Measurements from ENCODE around the gene DYRK1B. TPM values are rescaled to one million over a fixed set of nuclear protein-coding genes. Genes with fewer than 3 reads are reported as not detected.

Gene DYRK1B
- polyA plus RNA-seq, 1 of the 3 experiments (the other 2 are of a cell fraction) = 17.2 TPM

DNA sequence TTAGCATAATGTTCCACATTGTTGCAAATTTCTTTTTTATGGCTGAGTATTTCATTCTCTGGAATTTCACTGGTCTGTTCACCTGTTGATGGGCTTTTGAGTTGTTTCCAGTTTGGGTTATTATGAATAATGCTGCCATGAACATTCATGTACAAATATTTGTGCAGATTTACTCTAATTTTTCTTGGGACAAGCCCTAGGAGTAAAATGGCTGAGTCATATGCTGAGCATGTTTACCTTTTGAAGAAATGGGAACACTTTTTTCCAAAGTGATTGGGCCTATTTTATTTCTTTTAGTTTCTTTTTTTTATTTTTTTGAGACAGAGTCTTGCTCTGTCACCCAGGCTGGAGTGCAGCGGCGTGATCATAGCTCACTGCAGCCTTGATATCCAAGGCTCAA lies 16.9 kb upstream of the DYRK1B start:
- no peaks in the 10 kb centered on the region for H3K9me2 ChIP-seq
- DNase-seq = no peak
- H3K9me3 ChIP-seq = no peaks in the 10 kb centered on the region
- no peaks in the 10 kb centered on the region for H3F3A ChIP-seq (replicated peaks; ENCODE audit: insufficient read depth)
- H3K79me2 ChIP-seq (ENCODE audit: insufficient read depth) = peaks cover 3% of the 10 kb centered on the region
- ChIA-PET CTCF (no interaction called here), POLR2A (no interaction called here)
- no peaks in the 10 kb centered on the region for H3K36me3 ChIP-seq (replicated peaks in 1 of 2; ENCODE audit: control insufficient read depth in 1 of 2, insufficient read depth in 2 of 2, low read length in 1 of 2)
- H3K9ac ChIP-seq = no peak overlapping the region
- peaks cover 9% of the 10 kb centered on the region; the same call in 1 of the 2 replicates for H3K27me3 ChIP-seq (ENCODE audit: insufficient read depth)
- H3K4me2 ChIP-seq = no peak overlapping the region
- no peak overlapping the region for H2AFZ ChIP-seq (ENCODE audit: low read depth)
- no peak for TF ChIP-seq FOSL2 (IDR thresholded peaks at IDR 0.05; ENCODE audit: borderline replicate concordance, low read depth)
- TF ChIP-seq FOXJ3 (CRISPR knock-in tag; IDR thresholded peaks at IDR 0.05) = no peak
- no peak for TF ChIP-seq SIN3A (IDR thresholded peaks at IDR 0.05; ENCODE audit: borderline replicate concordance, low read depth, low read length)
- TF ChIP-seq POLR2AphosphoS5 (IDR thresholded peaks at IDR 0.05; ENCODE audit: low read depth, low read length) = no peak
- TF ChIP-seq EP300 (IDR thresholded peaks at IDR 0.05; ENCODE audit: borderline replicate concordance in 1 of 2, low read depth in 1 of 2, low read length in 1 of 2) = no peak
- TF ChIP-seq GABPA (IDR thresholded peaks at IDR 0.05; ENCODE audit: low read depth) = no peak
- no peak for TF ChIP-seq RFX5 (IDR thresholded peaks at IDR 0.05; ENCODE audit: low read length)
- TF ChIP-seq, protein P1, sequence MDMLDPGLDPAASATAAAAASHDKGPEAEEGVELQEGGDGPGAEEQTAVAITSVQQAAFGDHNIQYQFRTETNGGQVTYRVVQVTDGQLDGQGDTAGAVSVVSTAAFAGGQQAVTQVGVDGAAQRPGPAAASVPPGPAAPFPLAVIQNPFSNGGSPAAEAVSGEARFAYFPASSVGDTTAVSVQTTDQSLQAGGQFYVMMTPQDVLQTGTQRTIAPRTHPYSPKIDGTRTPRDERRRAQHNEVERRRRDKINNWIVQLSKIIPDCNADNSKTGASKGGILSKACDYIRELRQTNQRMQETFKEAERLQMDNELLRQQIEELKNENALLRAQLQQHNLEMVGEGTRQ (IDR thresholded peaks at IDR 0.05; ENCODE audit: borderline replicate concordance, low read depth, low read length) = no peak
- TF ChIP-seq JUND (IDR thresholded peaks at IDR 0.05) = no peak
- no peak for TF ChIP-seq NFIC (IDR thresholded peaks at IDR 0.05; ENCODE audit: borderline replicate concordance)
- TF ChIP-seq RXRA (IDR thresholded peaks at IDR 0.05; ENCODE audit: borderline replicate concordance, low read depth) = no peak
- no peak for TF ChIP-seq NRF1 (IDR thresholded peaks at IDR 0.05; ENCODE audit: low read depth, low read length)
- TF ChIP-seq, protein P2, sequence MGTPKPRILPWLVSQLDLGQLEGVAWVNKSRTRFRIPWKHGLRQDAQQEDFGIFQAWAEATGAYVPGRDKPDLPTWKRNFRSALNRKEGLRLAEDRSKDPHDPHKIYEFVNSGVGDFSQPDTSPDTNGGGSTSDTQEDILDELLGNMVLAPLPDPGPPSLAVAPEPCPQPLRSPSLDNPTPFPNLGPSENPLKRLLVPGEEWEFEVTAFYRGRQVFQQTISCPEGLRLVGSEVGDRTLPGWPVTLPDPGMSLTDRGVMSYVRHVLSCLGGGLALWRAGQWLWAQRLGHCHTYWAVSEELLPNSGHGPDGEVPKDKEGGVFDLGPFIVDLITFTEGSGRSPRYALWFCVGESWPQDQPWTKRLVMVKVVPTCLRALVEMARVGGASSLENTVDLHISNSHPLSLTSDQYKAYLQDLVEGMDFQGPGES (IDR thresholded peaks at IDR 0.05; ENCODE audit: low read depth, low read length) = no peak
- TF ChIP-seq, protein P3, sequence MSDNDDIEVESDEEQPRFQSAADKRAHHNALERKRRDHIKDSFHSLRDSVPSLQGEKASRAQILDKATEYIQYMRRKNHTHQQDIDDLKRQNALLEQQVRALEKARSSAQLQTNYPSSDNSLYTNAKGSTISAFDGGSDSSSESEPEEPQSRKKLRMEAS (IDR thresholded peaks at IDR 0.05; ENCODE audit: low read depth) = no peak
- no peak for TF ChIP-seq SMC3 (IDR thresholded peaks at IDR 0.05; ENCODE audit: low read depth, low read length)
- TF ChIP-seq CHD2 (IDR thresholded peaks at IDR 0.05; ENCODE audit: low read length, partially characterized antibody) = no peak
- H3K4me3 ChIP-seq (ENCODE audit: low read depth in 2 of 2, low read length in 1 of 2) = no peak overlapping the region
- H4K20me1 ChIP-seq (ENCODE audit: insufficient read depth) = no peaks in the 10 kb centered on the region
- WGBS (ENCODE audit: low lambda C conversion rate) = 50% methylated on average over 2 of the region's 2 CpGs
- peaks cover 0 to 8% of the 10 kb centered on the region in 2 experiments; a peak in 2 of 4 replicates for H3K4me1 ChIP-seq (ENCODE audit: control insufficient read depth in 1 of 2, insufficient read depth in 2 of 2, low read depth in 1 of 2, low read length in 1 of 2)
- H3K27ac ChIP-seq (ENCODE audit: low read depth in 2 of 2, low read length in 1 of 2) = no peak overlapping the region

DNA sequence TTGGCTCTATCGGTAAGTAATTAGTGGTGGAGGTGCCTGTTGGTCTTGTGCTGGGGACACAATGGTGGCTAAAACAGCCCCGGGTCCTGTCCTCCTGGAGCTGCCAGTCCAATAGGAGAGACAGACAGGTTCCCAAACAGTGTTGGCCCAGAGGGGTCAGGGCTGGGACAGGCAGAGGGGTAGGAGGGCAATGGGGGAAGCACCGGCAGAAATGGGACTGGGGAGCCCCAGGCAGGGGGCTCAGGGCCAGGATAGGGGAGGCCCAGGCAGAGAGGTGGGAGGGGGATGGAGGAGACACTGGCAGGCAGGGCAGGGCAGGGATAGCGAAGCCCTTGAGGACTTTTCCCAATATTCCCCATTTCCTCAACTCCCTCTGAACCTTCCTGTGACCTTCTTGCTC lies 14.4 kb upstream of the DYRK1B start:
- WGBS (ENCODE audit: low lambda C conversion rate) = 71% methylated on average over 3 of the region's 4 CpGs
- Histone ChIP-seq H4K20me1 (ENCODE audit: insufficient read depth) (peaks cover 4% of the 10 kb centered on the region), H3K4me2 (no peak overlapping the region), H3K9me2 (no peaks in the 10 kb centered on the region), H3K4me3 (ENCODE audit: low read depth in 2 of 2, low read length in 1 of 2) (no peak overlapping the region), H3K36me3 (replicated peaks in 1 of 2; ENCODE audit: control insufficient read depth in 1 of 2, insufficient read depth in 2 of 2, low read length in 1 of 2) (no peaks in the 10 kb centered on the region), H3K4me1 (ENCODE audit: control insufficient read depth in 1 of 2, insufficient read depth in 2 of 2, low read depth in 1 of 2, low read length in 1 of 2) (peaks cover 8 to 25% of the 10 kb centered on the region in 2 experiments; a peak in 2 of 4 replicates), H3K27me3 (ENCODE audit: insufficient read depth) (no peaks in the 10 kb centered on the region), H2AFZ (ENCODE audit: low read depth) (no peak overlapping the region), H3K9ac (no peak overlapping the region), H3K79me2 (ENCODE audit: insufficient read depth) (peaks cover 28% of the 10 kb centered on the region), H3K9me3 (no peaks in the 10 kb centered on the region), H3K27ac (ENCODE audit: low read depth in 2 of 2, low read length in 1 of 2) (no peak overlapping the region), H3F3A (replicated peaks; ENCODE audit: insufficient read depth) (no peaks in the 10 kb centered on the region)
- ChIA-PET POLR2A (no interaction called here), CTCF (no interaction called here)
- TF ChIP-seq TCF12 (IDR thresholded peaks at IDR 0.05) (no peak), NRF1 (IDR thresholded peaks at IDR 0.05; ENCODE audit: low read depth, low read length) (no peak), MXI1 (IDR thresholded peaks at IDR 0.05; ENCODE audit: low read depth, low read length) (no peak), RXRA (IDR thresholded peaks at IDR 0.05; ENCODE audit: borderline replicate concordance, low read depth) (no peak), JUND (IDR thresholded peaks at IDR 0.05) (no peak), EP300 (IDR thresholded peaks at IDR 0.05; ENCODE audit: borderline replicate concordance in 1 of 2, low read depth in 1 of 2, low read length in 1 of 2) (no peak), SIN3A (IDR thresholded peaks at IDR 0.05; ENCODE audit: borderline replicate concordance, low read depth, low read length) (no peak), FOSL2 (IDR thresholded peaks at IDR 0.05; ENCODE audit: borderline replicate concordance, low read depth) (no peak), MEF2A (IDR thresholded peaks at IDR 0.05; ENCODE audit: borderline replicate concordance, low read depth) (no peak), SMC3 (IDR thresholded peaks at IDR 0.05; ENCODE audit: low read depth, low read length) (no peak)
- TF ChIP-seq, protein P3 (IDR thresholded peaks at IDR 0.05; ENCODE audit: low read depth) = no peak
- no peak for DNase-seq

Data from SK-N-SH (cell line).